Measurements from ENCODE around the gene COL6A2. TPM values are rescaled to one million over a fixed set of nuclear protein-coding genes. Genes with fewer than 3 reads are reported as not detected.

COL6A2 gene
- total RNA-seq, 1 donor from 2014 or later, result 5.2 TPM

- Mint-ChIP-seq H3K27me3 (ENCODE audit: insufficient read depth, low read depth) (peaks cover 8% of the 10 kb centered on the region), H3K4me3 (no peak overlapping the region), H3K27ac (no peak overlapping the region), H3K4me1 (peaks cover 21% of the 10 kb centered on the region), H3K9me3 (no peaks in the 10 kb centered on the region), H3K36me3 (no peaks in the 10 kb centered on the region)
- no peak for TF ChIP-seq CTCF (IDR thresholded peaks at IDR 0.05)
- no peak for TF ChIP-seq EZH2phosphoT487 (IDR thresholded peaks at IDR 0.05)
- no peak for TF ChIP-seq EZH2 (IDR thresholded peaks at IDR 0.05)
- DNase-seq (ENCODE audit: low spot score), result no peak
- Histone ChIP-seq H3F3A (ENCODE audit: low read depth) (peaks cover 4% of the 10 kb centered on the region), H3K9ac (no peak overlapping the region), H3K79me2 (ENCODE audit: low read depth) (no peaks in the 10 kb centered on the region), H3K36me3 (no peaks in the 10 kb centered on the region), H4K20me1 (ENCODE audit: low read depth) (no peaks in the 10 kb centered on the region), H3K27ac (no peak overlapping the region), H3K4me3 (no peak overlapping the region), H3K9me3 (ENCODE audit: low read depth) (no peaks in the 10 kb centered on the region), H3K27me3 (no peaks in the 10 kb centered on the region), H3K4me1 (peaks cover 10% of the 10 kb centered on the region), H2AFZ (replicated peaks) (peak overlapping the region; percentile 84), H3K4me2 (no peak overlapping the region)
These were observed 55.0 kb downstream of the COL6A2 start for GRCh38 chr21:46152927-46153246.

GRCh38 chr21:46153247-46154154 is 55.6 kb downstream of the COL6A2 start:
- Histone ChIP-seq H3K4me1 (peaks cover 10% of the 10 kb centered on the region), H3K79me2 (ENCODE audit: low read depth) (no peaks in the 10 kb centered on the region), H4K20me1 (ENCODE audit: low read depth) (no peaks in the 10 kb centered on the region), H3K9ac (no peak overlapping the region), H3K9me3 (ENCODE audit: low read depth) (no peaks in the 10 kb centered on the region), H3K36me3 (no peaks in the 10 kb centered on the region), H3K4me2 (no peak overlapping the region), H2AFZ (replicated peaks) (peak overlapping the region; percentile 84), H3K4me3 (no peak overlapping the region), H3K27ac (no peak overlapping the region), H3K27me3 (no peaks in the 10 kb centered on the region), H3F3A (ENCODE audit: low read depth) (peaks cover 4% of the 10 kb centered on the region)
- Mint-ChIP-seq H3K9me3 (no peaks in the 10 kb centered on the region), H3K4me3 (no peak overlapping the region), H3K36me3 (no peaks in the 10 kb centered on the region), H3K27me3 (ENCODE audit: insufficient read depth, low read depth) (peaks cover 8% of the 10 kb centered on the region), H3K4me1 (peaks cover 18% of the 10 kb centered on the region), H3K27ac (no peak overlapping the region)
- peak; percentile 80 for DNase-seq (ENCODE audit: low spot score)
- TF ChIP-seq EZH2 (IDR thresholded peaks at IDR 0.05), result no peak
- peak; percentile 83 for TF ChIP-seq CTCF (IDR thresholded peaks at IDR 0.05)

- H3K4me1 ChIP-seq, result peaks cover 10% of the 10 kb centered on the region
- H3K27ac ChIP-seq, result no peak overlapping the region
- H3K36me3 ChIP-seq, result no peaks in the 10 kb centered on the region
- TF ChIP-seq EZH2 (IDR thresholded peaks at IDR 0.05), result no peak
- no peak for TF ChIP-seq CTCF (IDR thresholded peaks at IDR 0.05)
- TF ChIP-seq EZH2phosphoT487 (IDR thresholded peaks at IDR 0.05), result no peak
- no peaks in the 10 kb centered on the region for H3K27me3 ChIP-seq
- Mint-ChIP-seq H3K4me3 (no peak overlapping the region), H3K27ac (no peak overlapping the region), H3K36me3 (no peaks in the 10 kb centered on the region), H3K27me3 (ENCODE audit: insufficient read depth, low read depth) (peaks cover 4% of the 10 kb centered on the region), H3K9me3 (no peaks in the 10 kb centered on the region), H3K4me1 (peaks cover 15% of the 10 kb centered on the region)
- no peak overlapping the region for H3K4me3 ChIP-seq
- H3F3A ChIP-seq (ENCODE audit: low read depth), result peaks cover 4% of the 10 kb centered on the region
- H2AFZ ChIP-seq (replicated peaks), result no peak overlapping the region
- no peak overlapping the region for H3K4me2 ChIP-seq
- H3K79me2 ChIP-seq (ENCODE audit: low read depth), result no peaks in the 10 kb centered on the region
- no peak for DNase-seq (ENCODE audit: low spot score)
- no peak overlapping the region for H3K9ac ChIP-seq
- H4K20me1 ChIP-seq (ENCODE audit: low read depth), result no peaks in the 10 kb centered on the region
- H3K9me3 ChIP-seq (ENCODE audit: low read depth), result no peaks in the 10 kb centered on the region
These were observed 56.4 kb downstream of the COL6A2 start for GRCh38 chr21:46154155-46154954.

All from neural progenitor cell (in vitro differentiated cells).